HepG2 (cell line): ENCODE results near the gene SEMA4B. TPM values are rescaled to one million over a fixed set of nuclear protein-coding genes. Genes with fewer than 3 reads are reported as not detected.

Source experiments
- CBX5 ChIP-seq: sonication (generic); formaldehyde crosslinking; IDR thresholded peaks from 2 replicates; pipeline ENCODE4 v1.4.0; 2020; ENCODE audit warnings: missing genetic modification reagents, borderline replicate concordance
- CCDC6 ChIP-seq: sonication (generic); formaldehyde crosslinking; IDR thresholded peaks from 2 replicates; pipeline ENCODE4 v1.8.1; 2022; ENCODE audit warnings: mild to moderate bottlenecking, missing genetic modification reagents, moderate library complexity
- HMG20A ChIP-seq: IDR thresholded peaks from 2 replicates; pipeline ENCODE4 v1.6.1; 2016; ENCODE audit warnings: borderline replicate concordance
- NR1H2 ChIP-seq: sonication (generic); formaldehyde crosslinking; IDR thresholded peaks from 2 replicates; pipeline ENCODE4 v1.8.1; 2022; ENCODE audit warnings: low read depth, missing genetic modification reagents, borderline replicate concordance
- SNRNP70 ChIP-seq: fragments of 200-400 bp; formaldehyde crosslinking; IDR thresholded peaks from 2 replicates; pipeline ENCODE4 v1.6.1; 2017; ENCODE audit warnings: mild to moderate bottlenecking, low read depth, low read length, moderate library complexity
- ZNF296 ChIP-seq: sonication (generic); formaldehyde crosslinking; conservative IDR thresholded peaks from 2 replicates; pipeline ENCODE4 v1.5.0; 2020; ENCODE audit warnings: mild to moderate bottlenecking, missing genetic modification reagents
- ZNF430 ChIP-seq: sonication (generic); formaldehyde crosslinking; IDR thresholded peaks from 2 replicates; pipeline ENCODE4 v1.9.0; 2021; ENCODE audit warnings: mild to moderate bottlenecking, missing genetic modification reagents
- ZNF510 ChIP-seq: sonication (generic); formaldehyde crosslinking; IDR thresholded peaks from 2 replicates; pipeline ENCODE4 v1.4.0; 2020; ENCODE audit warnings: low read depth, mild to moderate bottlenecking, missing genetic modification reagents
- ZNF605 ChIP-seq: sonication (generic); formaldehyde crosslinking; IDR thresholded peaks from 2 replicates; pipeline ENCODE4 v1.8.0; 2022; ENCODE audit warnings: mild to moderate bottlenecking, missing genetic modification reagents
- polyA plus RNA-seq, 8 experiments: library from polyadenylated mRNA; depleted of rRNA in 3 of 8; stranded (reverse) in 7 of 8; unstranded in 1 of 8; fragments of >200 nt; fragmentation: Illumina TruSeq in 4 of 8; extraction: Trizol in 4 of 8; gene quantifications; 2 replicates each; pipeline versions ENCODE4 v1.2.1 to v1.2.3, GENCODE V29; 2011 to 2016; ENCODE audit warnings: low read depth in 4 of 8, missing spikeins in 1 of 8, mixed read lengths in 1 of 8; ENCODE audit not compliant: insufficient read depth in 1 of 8
- total RNA-seq, 5 experiments: library from RNA; depleted of rRNA; stranded (reverse); fragments of >200 nt; fragmentation: Illumina TruSeq; extraction: Trizol; gene quantifications; 2 replicates each; pipeline ENCODE4 v1.2.3, GENCODE V29; 2016; ENCODE audit warnings: low read depth in 1 of 5
- TF ChIP-seq, protein P1 (sequence below): sonication (generic); formaldehyde crosslinking; IDR thresholded peaks from 2 replicates; pipeline ENCODE4 v1.4.0; 2020; ENCODE audit warnings: low read depth, missing genetic modification reagents
- TF ChIP-seq, protein P2 (sequence below): sonication (generic); formaldehyde crosslinking; IDR thresholded peaks from 2 replicates; pipeline ENCODE4 v1.5.0; 2020; ENCODE audit warnings: missing genetic modification reagents, mild to moderate bottlenecking, borderline replicate concordance
- TF ChIP-seq, protein P3 (sequence below): sonication (generic); formaldehyde crosslinking; IDR thresholded peaks from 2 replicates; pipeline ENCODE4 v1.4.0; 2020; ENCODE audit warnings: mild to moderate bottlenecking, missing genetic modification reagents
- TF ChIP-seq, protein P4 (sequence below): sonication (generic); formaldehyde crosslinking; IDR thresholded peaks from 2 replicates; pipeline ENCODE4 v1.5.0; 2020; ENCODE audit warnings: mild to moderate bottlenecking, missing genetic modification reagents, borderline replicate concordance

The SEMA4B gene
- total and polyA plus RNA-seq, 2 of the 13 experiments (the other 11 are each of a cell fraction or from before 2014, with no cell fraction given), result 2.1 to 17.0 TPM

DNA sequence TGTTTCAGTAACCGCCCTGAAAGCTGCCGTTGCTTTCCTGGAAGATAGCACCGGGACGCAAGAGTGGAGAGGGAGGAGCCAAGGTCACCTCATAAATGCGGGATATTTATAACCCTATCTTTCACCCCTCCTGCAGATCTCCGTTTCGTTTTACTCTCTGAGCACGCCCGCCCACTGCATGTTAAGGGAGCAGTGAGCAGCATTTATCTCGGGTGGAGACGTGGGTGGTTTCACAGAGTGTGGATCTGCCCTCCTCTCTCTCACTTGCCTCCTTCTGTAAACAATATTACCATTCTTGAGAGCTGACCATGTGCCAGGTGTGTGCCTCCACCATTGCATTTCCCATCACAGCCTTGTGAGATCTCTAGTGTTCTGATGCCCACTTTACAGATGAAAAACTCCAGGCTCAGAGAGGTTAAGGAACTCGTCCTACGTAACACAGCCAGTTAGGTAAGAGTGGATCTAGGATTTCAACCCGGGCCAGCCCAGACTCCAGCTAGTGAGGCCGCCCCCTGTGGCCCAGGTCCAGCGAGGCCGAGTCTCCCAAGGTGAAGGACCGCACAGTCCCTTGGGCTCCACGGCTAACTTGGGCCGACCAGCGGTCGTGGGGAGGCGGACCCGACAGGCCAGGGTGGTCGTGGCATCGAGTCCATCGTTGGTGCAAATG is 16.9 kb upstream of the SEMA4B start (continued):
- TF ChIP-seq, protein P1, sequence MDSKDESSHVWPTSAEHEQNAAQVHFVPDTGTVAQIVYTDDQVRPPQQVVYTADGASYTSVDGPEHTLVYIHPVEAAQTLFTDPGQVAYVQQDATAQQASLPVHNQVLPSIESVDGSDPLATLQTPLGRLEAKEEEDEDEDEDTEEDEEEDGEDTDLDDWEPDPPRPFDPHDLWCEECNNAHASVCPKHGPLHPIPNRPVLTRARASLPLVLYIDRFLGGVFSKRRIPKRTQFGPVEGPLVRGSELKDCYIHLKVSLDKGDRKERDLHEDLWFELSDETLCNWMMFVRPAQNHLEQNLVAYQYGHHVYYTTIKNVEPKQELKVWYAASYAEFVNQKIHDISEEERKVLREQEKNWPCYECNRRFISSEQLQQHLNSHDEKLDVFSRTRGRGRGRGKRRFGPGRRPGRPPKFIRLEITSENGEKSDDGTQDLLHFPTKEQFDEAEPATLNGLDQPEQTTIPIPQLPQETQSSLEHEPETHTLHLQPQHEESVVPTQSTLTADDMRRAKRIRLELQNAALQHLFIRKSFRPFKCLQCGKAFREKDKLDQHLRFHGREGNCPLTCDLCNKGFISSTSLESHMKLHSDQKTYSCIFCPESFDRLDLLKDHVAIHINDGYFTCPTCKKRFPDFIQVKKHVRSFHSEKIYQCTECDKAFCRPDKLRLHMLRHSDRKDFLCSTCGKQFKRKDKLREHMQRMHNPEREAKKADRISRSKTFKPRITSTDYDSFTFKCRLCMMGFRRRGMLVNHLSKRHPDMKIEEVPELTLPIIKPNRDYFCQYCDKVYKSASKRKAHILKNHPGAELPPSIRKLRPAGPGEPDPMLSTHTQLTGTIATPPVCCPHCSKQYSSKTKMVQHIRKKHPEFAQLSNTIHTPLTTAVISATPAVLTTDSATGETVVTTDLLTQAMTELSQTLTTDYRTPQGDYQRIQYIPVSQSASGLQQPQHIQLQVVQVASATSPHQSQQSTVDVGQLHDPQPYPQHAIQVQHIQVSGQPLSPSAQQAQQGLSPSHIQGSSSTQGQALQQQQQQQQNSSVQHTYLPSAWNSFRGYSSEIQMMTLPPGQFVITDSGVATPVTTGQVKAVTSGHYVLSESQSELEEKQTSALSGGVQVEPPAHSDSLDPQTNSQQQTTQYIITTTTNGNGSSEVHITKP (CRISPR knock-in tag), result no peak
- TF ChIP-seq ZNF605 (CRISPR knock-in tag), result peak; percentile 28; the same call in 1 of the 2 replicates
- TF ChIP-seq CBX5 (CRISPR knock-in tag), result peak; percentile 14; the same call in 1 of the 2 replicates
- TF ChIP-seq, protein P2, sequence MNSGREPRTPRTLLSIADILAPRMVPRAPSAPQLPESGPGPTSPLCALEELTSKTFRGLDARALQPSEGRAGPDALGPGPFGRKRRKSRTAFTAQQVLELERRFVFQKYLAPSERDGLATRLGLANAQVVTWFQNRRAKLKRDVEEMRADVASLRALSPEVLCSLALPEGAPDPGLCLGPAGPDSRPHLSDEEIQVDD, result no peak
- no peak for TF ChIP-seq NR1H2 (CRISPR knock-in tag)
- TF ChIP-seq ZNF430 (CRISPR knock-in tag), result no peak
- TF ChIP-seq, protein P3, sequence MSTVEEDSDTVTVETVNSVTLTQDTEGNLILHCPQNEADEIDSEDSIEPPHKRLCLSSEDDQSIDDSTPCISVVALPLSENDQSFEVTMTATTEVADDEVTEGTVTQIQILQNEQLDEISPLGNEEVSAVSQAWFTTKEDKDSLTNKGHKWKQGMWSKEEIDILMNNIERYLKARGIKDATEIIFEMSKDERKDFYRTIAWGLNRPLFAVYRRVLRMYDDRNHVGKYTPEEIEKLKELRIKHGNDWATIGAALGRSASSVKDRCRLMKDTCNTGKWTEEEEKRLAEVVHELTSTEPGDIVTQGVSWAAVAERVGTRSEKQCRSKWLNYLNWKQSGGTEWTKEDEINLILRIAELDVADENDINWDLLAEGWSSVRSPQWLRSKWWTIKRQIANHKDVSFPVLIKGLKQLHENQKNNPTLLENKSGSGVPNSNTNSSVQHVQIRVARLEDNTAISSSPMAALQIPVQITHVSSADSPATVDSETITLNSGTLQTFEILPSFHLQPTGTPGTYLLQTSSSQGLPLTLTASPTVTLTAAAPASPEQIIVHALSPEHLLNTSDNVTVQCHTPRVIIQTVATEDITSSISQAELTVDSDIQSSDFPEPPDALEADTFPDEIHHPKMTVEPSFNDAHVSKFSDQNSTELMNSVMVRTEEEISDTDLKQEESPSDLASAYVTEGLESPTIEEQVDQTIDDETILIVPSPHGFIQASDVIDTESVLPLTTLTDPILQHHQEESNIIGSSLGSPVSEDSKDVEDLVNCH (CRISPR knock-in tag), result no peak
- no peak for TF ChIP-seq ZNF296 (CRISPR knock-in tag)
- 0 out of 2 replicates have a peak, but pooled peaks have one; percentile 61 for TF ChIP-seq ZNF510 (CRISPR knock-in tag)
- TF ChIP-seq CCDC6, result peak; percentile 63; the same call in 1 of the 2 replicates
- TF ChIP-seq, protein P4, sequence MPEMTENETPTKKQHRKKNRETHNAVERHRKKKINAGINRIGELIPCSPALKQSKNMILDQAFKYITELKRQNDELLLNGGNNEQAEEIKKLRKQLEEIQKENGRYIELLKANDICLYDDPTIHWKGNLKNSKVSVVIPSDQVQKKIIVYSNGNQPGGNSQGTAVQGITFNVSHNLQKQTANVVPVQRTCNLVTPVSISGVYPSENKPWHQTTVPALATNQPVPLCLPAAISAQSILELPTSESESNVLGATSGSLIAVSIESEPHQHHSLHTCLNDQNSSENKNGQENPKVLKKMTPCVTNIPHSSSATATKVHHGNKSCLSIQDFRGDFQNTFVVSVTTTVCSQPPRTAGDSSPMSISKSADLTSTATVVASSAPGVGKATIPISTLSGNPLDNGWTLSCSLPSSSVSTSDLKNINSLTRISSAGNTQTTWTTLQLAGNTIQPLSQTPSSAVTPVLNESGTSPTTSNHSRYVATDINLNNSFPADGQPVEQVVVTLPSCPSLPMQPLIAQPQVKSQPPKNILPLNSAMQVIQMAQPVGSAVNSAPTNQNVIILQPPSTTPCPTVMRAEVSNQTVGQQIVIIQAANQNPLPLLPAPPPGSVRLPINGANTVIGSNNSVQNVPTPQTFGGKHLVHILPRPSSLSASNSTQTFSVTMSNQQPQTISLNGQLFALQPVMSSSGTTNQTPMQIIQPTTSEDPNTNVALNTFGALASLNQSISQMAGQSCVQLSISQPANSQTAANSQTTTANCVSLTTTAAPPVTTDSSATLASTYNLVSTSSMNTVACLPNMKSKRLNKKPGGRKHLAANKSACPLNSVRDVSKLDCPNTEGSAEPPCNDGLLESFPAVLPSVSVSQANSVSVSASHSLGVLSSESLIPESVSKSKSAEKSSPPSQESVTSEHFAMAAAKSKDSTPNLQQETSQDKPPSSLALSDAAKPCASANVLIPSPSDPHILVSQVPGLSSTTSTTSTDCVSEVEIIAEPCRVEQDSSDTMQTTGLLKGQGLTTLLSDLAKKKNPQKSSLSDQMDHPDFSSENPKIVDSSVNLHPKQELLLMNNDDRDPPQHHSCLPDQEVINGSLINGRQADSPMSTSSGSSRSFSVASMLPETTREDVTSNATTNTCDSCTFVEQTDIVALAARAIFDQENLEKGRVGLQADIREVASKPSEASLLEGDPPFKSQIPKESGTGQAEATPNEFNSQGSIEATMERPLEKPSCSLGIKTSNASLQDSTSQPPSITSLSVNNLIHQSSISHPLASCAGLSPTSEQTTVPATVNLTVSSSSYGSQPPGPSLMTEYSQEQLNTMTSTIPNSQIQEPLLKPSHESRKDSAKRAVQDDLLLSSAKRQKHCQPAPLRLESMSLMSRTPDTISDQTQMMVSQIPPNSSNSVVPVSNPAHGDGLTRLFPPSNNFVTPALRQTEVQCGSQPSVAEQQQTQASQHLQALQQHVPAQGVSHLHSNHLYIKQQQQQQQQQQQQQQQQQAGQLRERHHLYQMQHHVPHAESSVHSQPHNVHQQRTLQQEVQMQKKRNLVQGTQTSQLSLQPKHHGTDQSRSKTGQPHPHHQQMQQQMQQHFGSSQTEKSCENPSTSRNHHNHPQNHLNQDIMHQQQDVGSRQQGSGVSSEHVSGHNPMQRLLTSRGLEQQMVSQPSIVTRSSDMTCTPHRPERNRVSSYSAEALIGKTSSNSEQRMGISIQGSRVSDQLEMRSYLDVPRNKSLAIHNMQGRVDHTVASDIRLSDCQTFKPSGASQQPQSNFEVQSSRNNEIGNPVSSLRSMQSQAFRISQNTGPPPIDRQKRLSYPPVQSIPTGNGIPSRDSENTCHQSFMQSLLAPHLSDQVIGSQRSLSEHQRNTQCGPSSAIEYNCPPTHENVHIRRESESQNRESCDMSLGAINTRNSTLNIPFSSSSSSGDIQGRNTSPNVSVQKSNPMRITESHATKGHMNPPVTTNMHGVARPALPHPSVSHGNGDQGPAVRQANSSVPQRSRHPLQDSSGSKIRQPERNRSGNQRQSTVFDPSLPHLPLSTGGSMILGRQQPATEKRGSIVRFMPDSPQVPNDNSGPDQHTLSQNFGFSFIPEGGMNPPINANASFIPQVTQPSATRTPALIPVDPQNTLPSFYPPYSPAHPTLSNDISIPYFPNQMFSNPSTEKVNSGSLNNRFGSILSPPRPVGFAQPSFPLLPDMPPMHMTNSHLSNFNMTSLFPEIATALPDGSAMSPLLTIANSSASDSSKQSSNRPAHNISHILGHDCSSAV (CRISPR knock-in tag), result no peak
- no peak for TF ChIP-seq HMG20A
- TF ChIP-seq SNRNP70, result no peak
